HG03378 (cell line): ENCODE data around the gene PDCL3.
A peak's percentile ranks its signal among the peaks of the same experiment; 100 is the strongest.

Experiments used
- ATAC-seq: cut with Tn5 transposase; IDR thresholded peaks from one replicate; pipeline ENCODE4 v1.9.1; 2021; ENCODE audit warnings: mild to moderate bottlenecking, moderate library complexity; ENCODE audit not compliant: unreplicated experiment

Gene PDCL3

DNA sequence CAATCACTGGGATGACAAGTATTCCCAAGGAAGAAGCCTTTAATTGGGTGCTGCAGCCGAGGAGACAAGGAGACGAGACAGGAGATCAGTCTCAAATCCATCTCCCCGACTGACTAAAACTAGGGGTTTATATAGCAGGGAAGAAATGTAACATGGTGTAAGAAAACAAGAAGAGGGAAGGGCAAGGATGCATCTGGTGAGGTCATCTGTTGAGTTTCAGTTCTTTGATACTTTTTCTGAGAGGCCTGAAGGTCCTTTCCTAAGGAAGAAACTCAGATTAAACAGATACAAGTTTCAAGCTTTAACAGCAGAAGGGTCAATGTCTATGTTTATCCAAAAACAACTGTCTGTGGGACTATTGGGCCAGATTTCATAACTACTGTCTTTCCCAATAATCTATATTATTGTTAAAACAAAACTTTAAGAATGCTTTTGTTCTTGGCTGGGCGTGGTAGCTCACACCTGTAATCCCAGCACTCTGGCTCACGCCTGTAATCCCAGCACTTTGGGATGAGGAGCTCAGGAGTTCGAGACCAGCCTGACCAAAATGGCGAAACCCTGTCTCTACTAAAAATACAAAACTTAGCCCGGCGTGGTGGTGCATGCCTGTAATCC lies 2.5 kb upstream of the PDCL3 start:
- ATAC-seq: no peak

DNA sequence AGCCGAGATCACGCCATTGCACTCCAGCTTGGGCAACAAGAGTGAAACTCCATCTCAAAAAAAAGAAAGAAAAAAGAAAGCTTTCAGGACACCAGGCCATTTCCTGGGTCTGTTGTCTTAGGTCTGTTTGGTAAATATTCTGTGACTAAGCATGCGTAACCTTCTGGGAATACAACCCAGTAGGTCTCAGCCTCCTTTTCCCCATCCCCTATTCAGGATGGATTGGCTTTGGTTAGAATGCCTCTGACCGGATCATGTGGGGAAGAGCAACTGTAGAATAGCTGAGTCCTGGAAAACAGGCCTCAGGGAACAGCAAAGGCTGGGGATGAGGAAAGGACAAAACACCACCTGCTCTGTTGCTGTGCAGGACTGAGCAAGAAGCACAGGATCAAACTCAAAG lies 1.6 kb upstream of the PDCL3 start:
- no peak for ATAC-seq

DNA sequence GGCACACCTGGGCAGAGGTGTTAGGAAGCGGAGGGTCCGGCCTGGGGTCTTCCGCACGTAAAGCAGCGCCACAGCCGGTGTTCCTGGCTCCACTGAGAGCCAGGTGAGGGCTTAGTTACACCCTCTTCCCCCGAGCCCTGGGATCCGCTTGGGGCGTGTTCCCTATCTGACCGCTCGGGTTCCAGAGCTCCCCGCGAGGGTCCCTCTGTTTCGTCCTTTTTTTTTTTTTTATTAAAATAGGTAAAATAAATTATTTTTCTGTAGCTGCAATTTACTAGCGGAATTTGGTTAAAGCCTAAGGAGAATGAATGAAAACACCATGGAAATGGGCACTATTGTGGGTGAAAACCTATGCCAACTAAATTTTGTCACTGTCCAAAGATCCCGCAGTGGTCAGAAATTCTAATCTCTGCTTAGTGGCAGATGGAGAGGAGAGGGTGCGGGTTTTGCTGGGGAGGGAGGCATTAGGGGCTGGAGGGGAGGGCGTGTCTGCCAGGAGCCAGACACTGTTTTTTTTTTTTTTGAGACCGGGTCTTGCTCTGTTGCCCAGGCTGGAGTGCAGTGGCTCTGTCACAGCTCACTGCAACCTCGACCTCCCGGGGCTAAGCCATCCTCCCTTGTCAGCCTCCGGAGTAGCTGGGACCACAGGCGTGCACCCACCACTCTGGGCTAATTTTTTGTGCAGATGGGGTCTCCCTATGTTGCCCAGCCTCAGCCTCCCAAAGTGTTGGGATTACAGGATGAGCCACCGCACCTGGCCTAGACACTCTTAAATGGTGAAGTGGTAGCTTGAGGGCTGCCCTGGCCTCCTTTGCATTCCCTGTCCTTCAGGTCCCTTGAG lies 834 bp downstream of the PDCL3 start:
- peak; percentile 8 for ATAC-seq

DNA sequence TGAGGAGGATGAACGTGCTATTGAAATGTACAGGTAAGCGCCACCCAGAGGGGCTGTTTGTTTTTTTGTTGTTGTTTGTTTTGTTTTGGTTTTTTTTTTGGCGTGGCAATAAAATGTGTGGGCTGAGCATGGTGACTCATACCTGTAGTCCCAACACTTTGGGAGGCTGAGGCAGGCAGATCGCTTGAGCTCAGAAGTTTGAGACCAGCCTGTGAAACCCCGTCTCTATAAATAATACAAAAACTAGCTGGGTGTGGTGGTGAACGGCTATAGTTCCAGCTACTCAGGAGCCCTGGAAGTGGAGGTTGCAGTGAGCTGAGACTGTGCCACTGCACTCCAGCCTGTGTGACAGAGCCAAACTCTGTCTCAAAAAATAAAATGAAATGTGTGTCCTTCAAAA lies 6.2 kb downstream of the PDCL3 start:
- no peak for ATAC-seq

DNA sequence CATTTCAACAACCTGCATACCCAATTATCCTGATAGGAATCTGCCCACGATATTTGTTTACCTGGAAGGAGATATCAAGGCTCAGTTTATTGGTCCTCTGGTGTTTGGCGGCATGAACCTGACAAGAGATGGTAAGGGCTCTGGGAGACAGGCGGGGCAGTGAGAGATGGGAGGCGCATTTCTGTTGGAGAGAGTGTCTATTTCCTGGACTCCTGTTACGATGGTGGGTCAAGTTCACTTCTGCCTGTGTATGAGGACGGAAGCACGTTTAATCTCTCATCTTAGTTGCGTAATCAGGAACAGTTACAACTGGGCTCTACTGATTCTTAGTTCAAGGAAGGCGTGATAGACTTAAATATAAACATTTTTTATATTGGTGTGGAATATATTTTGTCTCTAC lies 8.9 kb downstream of the PDCL3 start:
- ATAC-seq: no peak

DNA sequence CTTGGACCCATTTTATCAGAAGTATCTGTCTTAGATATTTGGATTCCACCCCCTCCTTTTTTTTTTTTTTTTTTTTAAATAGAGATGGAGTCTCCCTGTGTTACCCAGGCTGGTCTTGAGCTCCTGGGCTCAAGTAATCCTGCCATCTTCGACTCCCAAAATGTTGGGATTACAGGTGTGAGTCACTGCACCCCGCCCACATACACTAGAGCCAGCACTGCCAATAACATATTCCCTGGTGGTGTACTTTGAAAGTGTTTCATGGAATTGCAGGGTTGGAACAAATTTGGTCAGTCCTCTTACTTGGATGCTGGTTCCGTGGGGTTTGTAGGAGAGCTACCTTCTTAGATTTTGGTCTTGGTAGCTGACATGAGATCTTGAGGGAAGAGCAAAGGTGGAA lies 15.0 kb downstream of the PDCL3 start:
- ATAC-seq: no peak

DNA sequence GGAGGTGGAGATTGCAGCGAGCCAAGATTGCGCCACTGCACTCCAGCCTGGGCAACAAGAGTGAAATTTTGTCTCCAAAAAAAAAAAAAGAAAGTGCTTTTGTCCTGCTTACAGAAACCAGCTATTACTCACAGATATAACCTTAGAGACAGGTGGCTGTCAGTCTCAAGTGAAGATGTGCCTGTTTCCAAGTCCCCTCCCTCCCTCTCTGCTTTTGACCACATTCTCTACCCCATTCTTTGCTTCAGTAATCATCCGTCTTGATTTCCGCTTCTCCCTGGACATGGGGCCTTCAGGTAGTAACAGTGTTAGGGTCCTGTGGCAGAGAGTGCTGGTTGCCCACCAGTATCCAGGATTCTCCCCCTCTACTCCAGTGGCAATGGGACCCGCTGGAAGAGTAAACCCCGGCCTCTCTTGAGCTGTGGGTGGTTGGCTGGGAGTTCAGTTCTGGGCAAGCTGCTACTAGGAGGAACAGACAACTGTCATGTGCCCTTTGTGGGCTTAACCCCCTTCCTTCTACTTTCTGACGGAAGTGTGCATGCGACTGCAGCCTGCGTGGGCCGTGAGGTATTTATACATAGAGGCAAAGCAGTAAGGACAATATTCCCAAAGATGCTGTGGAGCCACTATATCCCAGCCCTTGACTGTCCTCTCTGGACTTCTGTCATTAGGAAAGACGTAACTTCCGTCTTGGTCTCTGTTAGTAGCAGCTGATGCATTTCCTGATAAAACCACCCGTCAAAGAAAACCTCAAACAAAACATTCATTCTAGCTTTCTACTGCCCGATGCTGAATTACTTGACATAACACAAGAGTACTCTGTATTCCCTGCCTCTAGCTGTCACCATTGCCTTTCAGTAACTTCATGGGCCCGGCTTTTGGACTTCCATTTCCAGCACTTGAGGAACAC lies 17.8 kb downstream of the PDCL3 start:
- ATAC-seq: peak; percentile 60

DNA sequence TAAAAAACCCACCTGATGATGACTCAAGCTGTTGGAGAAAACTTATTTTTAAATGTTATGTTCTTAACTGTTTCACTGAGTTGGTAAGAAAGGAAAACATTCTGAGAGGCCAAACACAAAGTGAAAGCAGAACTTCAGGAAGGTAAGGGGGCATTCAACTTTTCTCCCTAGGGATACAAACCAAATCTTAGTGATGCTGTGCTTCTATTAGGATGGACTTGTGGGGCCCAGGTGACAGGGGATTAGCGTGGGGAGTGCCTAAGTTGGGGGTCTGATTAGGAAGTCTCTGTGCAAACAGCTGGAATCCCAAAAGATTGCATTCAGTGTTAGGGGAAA lies 18.5 kb downstream of the PDCL3 start:
- peak; percentile 18 for ATAC-seq

DNA sequence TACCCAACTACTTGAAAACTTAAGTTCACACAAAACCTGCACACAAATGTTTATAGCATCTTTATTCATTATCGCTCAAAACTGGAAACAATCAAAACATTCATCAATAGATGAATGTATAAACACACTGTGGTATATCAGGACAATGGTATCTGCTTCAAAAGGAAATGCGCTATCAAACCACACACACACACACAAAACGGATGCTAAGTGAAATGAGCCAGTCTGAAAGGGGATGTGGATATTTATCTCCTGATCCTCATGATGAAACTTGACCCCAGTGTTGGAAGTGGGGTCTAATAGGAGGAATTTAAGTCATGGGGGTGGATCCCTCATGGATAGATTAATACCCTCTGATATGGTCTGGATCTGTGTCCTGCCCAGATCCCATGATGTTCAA lies 22.0 kb downstream of the PDCL3 start:
- no peak for ATAC-seq

DNA sequence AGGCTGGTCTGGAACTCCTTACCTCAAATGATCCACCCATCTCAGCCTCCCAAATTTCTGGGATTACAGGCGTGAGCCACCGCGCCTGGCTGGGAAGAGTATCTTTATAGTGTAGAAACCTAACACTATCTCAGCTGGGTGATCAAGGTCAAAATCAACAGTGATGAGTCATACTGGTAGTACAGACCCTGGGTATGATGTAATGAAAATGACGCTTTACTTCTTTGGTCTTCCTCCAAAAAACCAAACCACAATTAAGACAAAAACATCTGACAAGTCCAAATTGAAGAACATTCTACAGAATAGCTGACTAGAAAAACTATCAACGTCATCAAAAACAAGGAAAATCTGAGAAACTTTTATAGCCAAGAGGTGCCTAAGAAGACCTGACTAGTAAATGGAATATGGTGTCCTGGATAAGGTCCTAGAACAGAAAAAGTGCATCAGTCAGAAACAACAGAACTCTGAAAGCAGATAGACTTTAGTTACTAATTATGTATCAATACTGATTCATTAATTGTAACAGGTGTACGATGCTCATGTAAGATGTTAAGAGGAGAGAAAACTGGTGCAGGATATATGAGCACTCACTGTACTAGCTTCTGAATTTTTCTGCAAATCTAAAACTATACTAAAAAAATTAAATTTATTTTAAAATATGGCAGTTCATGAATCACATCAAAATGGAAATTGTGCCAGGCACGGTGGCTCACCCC lies 25.4 kb downstream of the PDCL3 start:
- peak; percentile 94 for ATAC-seq

DNA sequence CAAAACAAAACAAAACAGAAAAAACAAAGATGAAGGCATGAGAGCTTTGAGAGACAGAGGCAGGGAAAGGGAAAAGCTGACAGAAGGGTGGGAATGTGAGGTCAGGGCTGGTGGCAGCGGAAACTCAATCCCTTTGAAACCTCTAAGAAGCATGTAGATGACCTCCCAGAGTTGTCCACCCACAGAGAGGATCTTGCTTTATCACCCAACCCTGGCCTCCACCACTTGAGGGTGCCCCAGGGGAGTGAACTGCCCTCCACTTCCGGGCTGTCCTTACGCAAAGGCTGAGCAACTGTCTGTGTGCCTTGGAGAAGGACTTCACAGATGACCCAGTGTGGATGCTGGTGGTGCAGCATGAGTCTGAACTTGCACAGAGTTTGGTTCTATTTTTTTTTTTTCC lies 26.7 kb downstream of the PDCL3 start:
- ATAC-seq: no peak

DNA sequence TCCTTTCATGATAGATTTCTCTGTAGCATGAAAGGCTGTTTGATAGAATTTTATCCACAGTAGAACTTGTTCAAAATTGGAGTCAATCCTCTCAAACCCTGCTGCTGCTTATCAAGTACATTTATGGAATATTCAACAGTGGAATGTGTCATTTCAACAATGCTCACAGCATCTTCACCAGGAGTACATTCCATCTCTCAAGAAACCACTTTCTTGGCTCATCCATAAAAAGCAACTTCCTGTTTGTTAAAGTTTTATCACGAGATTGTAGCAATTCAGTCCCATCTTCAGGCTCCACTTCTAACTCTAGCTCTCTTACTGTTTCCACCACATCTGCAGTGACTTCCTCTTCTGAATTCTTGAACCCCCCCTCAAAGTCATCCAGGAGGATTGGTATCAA lies 29.4 kb downstream of the PDCL3 start:
- no peak for ATAC-seq

DNA sequence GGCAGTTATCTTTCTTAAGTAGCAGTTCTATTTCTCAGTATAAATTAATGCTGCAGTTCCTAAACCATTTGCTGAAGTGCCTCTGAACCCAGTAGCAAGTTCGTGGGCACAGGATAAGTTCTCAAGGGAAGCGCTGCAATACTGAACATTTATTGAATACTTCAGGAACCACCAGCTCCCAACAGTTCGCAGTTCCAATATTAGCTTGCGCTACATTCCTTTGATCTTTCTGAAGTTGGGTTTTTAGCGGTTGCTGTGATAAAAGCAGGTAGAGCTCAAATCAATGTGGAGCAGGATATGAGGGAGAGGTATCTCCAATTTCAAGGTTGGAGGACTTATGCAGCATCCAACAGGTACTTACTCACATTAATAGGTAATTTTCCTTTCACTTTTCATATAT lies 33.7 kb downstream of the PDCL3 start:
- no peak for ATAC-seq

DNA sequence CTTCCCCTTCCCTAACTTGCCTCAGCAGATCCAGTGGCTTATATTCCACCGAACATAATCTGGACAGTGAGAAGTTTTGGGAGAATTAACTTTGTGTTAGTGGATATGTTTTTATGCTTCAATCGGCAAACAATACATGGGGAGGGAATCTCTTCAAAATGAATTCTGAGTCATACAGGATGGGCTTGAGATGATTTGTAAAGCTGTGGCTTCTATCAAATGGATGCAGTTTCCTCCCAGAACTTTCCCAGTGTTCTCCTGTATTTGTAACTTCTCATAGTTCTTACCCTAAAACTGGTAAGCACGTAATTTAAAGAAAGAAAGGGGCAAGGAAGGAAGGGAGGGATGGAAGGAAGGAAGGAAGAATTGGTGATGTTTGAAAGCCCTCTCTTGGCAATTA lies 36.8 kb downstream of the PDCL3 start:
- ATAC-seq: no peak

DNA sequence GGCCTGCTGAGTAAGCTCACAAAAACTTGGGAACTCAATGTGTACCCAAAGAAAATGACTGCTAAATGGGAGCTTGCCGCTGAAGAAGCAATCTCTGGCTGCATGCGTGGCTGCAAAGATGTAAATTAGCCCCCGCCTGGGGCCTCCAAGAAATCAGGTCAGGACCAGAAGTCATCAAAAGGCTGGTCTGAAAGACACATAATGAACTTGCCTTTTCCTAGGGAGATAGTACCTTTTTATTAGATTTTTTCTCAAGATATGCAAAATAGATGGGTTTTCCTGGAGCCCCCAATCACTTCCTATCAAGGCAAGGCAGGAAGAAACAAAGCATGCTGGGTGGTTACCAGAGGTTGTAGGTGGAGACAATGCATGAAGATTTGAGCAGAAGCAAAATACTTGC lies 38.9 kb downstream of the PDCL3 start:
- no peak for ATAC-seq

DNA sequence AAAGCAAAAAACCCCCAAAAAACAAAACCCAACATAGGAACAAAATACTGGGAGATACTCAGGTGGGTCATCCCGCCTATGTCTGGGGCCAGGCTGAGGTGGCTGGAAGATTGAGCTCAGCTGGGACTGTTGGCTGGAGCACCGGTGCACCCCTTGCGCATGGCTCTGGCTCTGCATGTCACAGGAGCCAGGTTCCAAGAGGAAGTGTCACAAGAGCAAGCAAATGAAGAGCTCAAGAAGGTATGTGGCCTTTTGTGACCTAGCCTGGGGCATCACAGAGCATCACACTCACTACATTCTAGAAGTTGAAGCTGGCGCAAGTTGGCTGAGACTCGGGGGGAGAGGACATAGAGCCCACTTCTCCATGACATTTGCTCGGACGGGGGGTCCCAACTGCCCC lies 40.6 kb downstream of the PDCL3 start:
- no peak for ATAC-seq

DNA sequence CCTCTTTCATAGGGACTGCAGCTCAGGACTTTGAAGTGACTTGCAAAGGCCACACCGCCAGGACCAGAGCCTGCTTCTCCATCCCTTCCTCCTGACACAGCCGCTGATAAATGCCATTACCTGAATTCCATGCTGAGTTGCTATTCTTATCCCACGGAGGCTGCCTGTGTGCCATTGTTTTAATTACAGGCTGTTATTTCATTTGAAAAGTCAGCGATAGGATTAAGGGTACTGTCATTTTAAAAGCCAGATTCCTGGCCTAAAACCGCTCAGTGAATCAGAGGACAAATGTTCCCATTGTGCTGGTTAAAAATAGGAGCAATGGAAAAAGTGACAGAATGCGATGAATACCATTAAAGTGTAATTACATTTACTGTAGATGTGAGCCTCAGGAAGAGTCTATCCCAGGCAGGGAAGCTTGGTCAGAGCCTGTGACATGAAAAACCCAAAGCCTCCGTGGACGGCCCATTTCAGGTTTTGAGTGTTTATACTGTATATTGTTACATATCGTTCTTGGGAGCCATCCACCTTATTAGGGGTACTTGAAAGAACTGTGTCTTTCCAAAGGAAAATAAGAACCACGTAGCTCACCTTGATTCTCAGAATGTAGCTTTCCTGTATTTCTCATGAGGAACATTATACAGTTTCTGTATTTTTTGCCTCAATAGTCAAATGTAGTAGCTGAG lies 41.3 kb downstream of the PDCL3 start:
- no peak for ATAC-seq

DNA sequence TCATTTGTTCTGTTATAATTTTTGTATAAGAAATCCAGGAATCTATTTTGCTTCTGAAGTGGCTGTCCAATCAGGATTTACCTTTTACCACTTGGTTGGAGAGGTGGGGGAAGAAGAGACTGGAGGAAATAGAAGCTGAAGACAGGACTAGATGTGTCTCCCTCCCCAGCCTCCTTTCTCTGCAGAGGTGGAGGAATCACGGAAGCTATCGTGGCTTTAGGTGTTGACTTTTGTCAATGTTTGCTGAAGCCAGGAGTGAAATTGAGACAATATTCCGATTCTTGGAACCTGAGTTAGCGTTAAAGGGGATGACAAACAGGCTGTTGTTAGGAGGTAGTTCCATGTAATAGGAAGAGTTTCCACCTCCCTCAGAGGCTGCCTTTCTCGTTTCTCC lies 43.5 kb downstream of the PDCL3 start:
- no peak for ATAC-seq

DNA sequence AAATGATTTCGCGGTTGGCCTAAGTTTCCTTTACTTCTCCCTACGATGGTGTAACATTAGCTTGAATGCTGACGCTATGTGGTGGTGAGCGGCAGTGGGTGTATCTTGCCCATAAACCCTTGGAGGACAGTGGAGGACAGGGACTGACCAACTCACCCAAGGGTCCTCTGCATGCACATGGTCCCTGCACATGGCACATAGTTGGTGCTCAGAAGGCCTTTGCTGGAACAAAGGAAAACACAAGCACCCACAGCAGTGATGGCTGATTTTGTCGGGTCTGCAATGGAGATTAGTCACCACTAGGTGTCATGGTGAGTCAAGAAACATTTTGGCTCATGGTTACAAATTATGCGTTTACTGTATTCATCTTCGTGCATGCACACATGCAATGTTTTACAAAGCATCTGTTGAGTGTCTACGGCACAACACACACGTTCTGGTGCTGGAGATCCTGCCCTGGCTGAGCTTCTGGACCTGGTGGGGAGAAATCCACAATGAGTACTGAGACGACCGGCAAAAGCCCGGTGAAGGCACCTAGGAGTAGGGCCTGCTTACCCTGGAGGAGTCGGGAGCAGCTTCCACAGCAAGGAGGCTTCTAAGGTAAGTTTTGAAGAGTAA lies 44.0 kb downstream of the PDCL3 start:
- ATAC-seq: no peak

DNA sequence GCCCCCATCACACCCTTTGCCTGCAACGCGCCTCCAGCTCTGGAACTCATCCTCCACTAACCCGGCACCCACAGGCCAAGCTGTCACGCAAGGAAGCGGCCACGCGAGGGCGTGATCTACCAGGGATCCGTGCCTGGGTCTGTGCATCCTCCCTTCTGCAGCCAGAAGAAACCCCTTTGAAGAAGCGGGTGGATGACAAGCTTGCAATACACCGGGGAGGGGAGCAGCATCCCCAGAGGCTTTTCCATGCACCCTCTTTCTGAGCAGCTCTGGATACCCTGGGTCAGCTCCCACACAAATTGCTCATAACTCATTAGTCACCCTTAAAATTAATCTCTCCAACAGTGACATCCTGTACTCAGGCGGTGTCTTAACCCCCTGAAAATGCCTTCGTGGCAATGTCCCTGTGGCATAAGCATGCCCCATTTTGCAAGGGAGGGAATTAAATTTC lies 47.6 kb downstream of the PDCL3 start:
- no peak for ATAC-seq
